ENCODE results near the gene CTDP1. TPM values are rescaled to one million over a fixed set of nuclear protein-coding genes. Genes with fewer than 3 reads are reported as not detected.
"Not testable (repeated sequence)": the region's sequence is repeated elsewhere in the genome, so short reads cannot be mapped to it uniquely, and the experiment has no call there.

CTDP1 gene
- total RNA-seq, 1 donor from 2014 or later, result 19.9 TPM

DNA sequence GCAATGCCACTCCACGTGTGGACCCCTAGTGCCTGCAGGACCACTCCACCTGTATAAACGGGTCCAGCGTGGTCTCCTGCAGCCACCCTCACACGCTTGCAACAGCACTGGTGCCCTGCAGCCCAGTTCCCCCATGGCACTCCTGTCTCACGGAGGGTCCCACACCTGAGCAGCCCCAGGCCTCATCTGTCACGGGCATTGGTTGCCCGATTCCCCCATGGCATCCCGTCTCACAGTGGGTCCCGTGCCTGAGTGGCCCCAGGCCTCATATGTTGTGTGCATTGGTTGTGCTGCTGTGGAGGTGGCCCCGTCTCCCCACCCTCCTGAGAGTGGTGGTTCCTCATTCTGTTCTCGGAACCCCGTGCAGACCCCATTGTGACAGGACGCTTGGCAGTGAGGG, 43.4 kb downstream of the CTDP1 start:
- DNase-seq (ENCODE audit: low read depth in 2 of 2), result no peak

DNA sequence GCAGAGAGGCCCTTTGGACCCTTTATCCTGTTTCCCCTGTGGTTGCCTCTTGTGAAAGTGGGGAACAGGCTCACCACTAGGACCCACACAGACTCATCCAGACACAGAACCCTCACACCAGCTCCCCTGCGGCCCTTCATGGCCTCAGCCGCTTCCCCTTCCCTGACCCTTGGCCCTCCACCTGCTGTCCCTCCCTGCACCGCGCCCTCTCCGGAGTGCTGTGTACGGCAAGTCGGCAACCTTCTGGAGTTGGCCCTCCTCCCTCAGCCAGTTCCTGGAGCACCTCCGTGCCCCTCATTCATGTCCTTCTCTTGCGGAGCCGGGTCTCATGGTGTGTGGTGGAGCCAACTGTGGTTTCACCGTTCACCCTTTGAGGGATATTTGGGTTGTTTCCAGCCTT, 44.0 kb downstream of the CTDP1 start:
- DNase-seq (ENCODE audit: low read depth in 2 of 2), result no peak

DNA sequence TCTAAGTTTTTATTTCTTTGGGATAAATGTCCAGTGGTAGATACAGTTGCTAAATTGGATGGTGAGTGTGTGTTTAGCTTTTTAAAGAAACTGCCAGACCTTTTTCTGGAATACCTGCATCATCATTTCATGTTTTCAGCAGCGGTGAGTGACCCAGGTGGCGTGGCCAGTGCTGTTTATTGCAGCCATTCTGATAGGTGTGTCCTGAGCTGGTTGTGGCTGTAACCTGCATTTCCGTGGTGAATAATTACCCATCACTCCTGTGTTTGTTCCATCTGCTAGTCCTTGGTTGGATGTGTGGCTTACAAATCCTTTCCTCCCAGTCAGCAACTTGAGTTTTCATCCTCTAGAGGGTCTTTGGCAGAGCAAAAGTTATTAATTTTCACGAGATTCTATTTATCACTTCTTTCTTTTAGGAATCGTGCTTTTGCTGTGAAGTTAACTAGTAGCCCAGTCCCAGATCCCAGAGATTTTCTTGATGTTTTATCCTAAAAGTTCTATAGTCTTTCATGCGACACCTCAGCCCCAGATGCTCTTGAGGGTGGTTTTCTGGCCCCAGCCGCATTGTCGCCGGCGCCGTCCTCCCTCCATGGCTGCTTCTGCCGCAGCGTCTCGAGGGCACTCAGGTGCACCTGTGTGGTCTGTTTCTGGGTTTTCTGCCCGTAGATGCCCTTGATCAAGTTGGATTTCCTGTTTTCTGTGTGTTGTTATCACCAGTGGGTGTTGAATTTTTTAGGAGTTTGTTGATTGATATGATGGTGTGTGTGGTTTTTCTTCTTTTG, 44.9 kb downstream of the CTDP1 start:
- DNase-seq (ENCODE audit: low read depth in 2 of 2), result no peak

- DNase-seq (ENCODE audit: low read depth in 2 of 2), result no peak
Observed at GRCh38 chr18:79725486-79725885, 45.9 kb downstream of the CTDP1 start.

DNA sequence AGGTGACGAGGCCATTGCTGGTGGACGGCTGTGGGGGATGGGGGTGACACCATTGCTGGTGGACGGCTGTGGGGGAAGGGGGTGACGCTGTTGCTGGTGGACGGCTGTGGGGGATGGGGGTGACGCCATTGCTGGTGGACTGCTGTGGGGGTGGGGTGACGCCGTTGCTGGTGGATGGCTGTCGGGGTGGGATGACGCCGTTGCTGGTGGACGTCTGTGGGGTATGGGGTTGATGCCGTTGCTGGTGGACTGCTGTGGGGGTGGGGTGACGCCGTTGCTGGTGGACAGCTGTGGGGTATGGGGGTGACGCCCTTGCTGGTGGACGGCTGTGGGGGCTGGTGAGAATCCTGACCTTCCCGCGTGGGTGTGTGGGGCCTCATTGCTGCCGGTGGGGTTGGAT, 47.1 kb downstream of the CTDP1 start:
- DNase-seq (ENCODE audit: low read depth in 2 of 2), result no peak

DNA sequence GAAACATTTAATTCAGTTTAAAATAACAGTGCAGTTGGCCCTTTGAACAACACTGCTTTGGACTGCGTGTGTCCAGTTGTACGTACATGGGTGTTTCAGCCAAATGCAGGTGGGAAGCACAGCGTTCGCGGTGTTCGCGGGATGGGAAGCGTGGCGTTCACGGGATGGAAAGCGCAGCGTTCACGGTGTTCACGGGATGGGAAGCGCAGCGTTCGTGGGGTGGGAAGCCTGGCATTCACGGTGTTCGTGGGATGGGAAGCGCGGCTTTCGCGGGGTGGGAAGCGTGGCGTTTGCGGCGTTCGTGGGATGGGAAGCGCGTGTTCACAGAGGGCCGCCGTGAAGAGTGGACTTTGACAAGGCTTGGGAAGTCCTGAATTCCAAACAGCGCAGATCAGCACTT, 47.6 kb downstream of the CTDP1 start:
- DNase-seq (ENCODE audit: low read depth in 2 of 2), result no peak

DNA sequence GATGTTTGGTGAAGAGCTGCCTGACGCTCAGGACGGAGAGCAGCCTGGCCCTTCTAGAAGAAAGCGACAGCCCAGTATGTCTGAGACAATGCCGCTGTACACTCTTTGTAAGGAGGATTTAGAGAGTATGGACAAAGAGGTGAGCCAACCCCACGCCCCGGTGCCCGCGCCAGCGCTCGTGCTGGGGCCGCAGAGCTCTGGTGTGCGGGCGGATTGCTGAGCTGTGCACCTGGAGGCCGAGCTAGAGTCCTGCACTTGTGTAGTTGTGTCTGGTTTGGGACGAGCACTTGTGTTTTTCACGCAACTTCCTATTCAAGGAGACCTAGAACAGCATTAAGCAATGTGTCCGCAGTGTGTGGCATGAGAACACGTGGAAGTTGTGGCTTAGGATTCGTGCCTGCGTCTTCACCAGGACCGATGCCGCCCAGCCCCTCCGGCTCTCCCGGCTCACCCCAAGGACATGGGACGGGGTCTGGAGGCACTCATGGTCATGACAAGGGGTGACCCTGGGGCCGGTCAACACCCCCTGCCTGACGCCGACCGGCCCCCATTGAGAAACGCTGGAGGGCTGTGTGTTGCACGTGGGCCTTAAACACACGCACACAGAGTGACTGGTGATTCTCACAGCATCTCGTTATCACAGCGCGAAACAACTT, 49.5 kb downstream of the CTDP1 start:
- no peak for DNase-seq (ENCODE audit: low read depth in 2 of 2)

DNA sequence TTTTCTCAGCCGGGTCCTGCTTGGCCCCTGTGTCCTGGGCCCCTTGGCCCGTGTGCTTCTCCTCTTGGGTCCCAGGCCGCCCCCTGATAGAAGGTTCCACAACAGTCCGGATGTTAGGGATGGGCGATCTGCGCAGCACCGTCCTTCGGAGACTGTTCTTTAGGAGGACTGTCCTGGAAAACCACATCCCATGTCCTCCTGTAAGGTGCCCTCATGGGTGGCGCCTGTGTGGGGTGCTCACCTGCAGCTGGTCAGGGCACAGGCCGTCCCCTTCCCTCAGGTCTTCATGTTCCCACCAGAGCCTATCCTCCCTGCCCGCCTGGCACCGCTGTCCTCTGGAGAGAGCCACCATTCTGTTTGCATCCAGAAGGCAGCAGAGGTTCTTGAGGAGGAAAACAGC, 50.0 kb downstream of the CTDP1 start:
- no peak for DNase-seq (ENCODE audit: low read depth in 2 of 2)

- DNase-seq (ENCODE audit: low read depth in 2 of 2), result no peak
Observed at GRCh38 chr18:79730804-79731203, 51.2 kb downstream of the CTDP1 start.

DNA sequence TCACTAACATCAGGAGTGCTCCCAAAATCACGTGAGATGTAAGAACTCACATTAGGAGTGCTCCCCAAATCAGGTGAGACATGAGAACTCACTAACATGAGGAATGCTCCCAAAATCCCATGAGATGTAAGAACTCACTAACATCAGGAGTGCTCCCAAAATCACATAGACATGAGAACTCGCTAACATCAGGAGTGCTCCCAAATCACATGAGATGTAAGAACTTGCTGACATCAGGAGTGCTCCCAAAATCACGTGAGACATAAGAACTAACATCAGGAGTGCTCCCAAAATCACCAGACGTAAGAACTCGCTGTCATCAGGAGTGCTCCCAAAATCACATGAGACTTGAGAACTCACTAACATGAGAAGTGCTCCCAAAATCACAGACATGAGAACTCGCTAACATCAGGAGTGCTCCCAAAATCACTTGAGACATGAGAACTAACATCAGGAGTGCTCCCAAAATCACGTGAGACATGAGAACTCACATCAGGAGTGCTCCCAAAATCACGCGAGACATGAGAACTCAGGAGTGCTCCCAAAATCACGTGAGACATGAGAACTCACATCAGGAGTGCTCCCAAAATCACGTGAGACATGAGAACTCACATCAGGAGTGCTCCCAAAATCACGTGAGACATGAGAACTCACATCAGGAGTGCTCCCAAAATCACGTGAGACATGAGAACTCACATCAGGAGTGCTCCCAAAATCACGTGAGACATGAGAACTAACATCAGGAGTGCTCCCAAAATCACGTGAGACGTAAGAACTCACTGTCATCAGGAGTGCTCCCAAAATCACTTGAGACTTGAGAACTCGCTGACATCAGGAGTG, 52.5 kb downstream of the CTDP1 start:
- not testable (repeated sequence) for DNase-seq (ENCODE audit: low read depth in 2 of 2)

DNA sequence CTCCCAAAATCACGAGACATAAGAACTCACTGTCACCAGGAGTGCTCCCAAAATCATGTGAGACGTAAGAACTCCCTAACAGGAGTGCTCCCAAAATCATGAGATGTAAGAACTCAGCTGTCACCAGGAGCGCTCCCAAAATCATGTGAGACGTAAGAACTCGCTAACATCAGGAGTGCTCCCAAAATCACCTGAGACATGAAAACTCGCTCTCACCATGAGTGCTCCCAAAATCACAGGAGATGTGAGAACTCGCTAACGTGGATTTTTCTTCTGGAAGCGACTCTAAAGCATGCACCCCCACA, 53.1 kb downstream of the CTDP1 start:
- DNase-seq (ENCODE audit: low read depth in 2 of 2), result no peak

DNA sequence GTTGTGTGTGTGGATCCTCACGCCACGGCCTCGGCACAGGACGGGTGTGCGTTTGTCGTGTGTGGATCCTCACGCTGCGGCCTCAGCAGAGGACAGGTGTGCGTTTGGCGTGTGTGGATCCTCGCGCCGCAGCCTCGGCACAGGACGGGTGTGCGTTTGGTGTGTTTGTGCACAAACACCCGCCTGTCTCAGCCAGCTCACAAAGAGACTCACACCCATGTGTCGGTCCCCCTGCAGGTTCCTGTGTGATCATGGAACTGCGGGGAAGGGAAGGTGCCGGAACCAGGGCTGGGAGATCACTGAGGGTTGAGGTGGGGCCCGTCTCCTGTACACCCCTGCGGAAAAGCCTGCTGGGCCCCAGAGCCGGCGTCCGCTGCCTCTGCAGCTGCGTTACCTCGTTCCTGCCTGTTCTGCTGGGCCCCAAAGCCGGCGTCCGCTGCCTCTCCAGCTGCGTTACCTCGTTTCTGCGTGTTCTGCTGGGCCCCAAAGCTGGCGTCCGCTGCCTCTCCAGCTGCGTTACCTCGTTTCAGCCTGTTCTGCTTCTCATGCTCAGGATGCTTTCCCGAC, 53.6 kb downstream of the CTDP1 start:
- DNase-seq (ENCODE audit: low read depth in 2 of 2), result no peak

- no peak for DNase-seq (ENCODE audit: low read depth in 2 of 2)
Observed at GRCh38 chr18:79733986-79734770, 54.6 kb downstream of the CTDP1 start.

GRCh38 chr18:79735071-79735980, 55.7 kb downstream of the CTDP1 start:
- DNase-seq (ENCODE audit: low read depth in 2 of 2), result no peak

- DNase-seq (ENCODE audit: low read depth in 2 of 2), result no peak
Observed at GRCh38 chr18:79736230-79736629, 56.6 kb downstream of the CTDP1 start.

DNA sequence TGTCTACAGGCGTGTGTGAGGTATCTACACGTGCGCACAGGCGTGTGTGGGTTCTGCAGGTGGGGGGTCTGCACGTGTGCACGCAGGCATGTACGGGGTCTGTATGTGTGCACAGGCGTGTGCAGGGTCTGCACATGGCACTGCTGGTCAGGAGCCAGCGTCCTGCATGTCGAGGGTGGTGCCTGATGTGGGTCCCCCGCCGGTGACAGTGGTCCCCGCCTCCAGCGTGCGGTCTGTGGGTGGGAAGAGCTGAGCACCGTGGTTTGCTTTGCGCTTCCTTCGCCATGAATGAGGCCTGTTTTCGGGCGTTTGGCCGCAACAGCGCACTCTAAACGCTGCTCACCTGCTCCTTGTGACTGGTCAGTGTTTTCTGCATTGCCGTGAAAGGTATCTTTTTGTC, 57.2 kb downstream of the CTDP1 start:
- DNase-seq (ENCODE audit: low read depth in 2 of 2), result no peak

DNA sequence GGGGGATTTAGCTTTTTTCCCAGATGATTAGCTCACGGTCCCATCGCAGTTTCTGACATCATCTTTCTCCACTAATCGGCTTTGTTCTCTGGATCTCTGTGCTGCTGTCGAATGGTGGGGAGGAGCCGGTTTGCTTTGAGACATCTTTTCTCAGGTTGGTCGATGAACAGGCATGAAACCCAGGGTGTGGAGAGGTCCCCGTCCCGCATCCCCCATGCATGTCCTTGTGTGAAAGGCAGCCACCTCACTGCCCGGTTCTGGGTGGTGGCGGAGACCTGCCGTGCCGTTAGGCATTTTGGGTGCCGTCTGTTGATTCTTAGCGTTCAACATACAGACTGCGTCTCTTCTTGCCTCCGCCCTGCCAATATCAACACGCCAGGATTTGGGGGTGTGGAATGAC, 57.8 kb downstream of the CTDP1 start:
- no peak for DNase-seq (ENCODE audit: low read depth in 2 of 2)

GRCh38 chr18:79738041-79738461, 58.4 kb downstream of the CTDP1 start:
- DNase-seq (ENCODE audit: low read depth in 2 of 2), result no peak

- DNase-seq (ENCODE audit: low read depth in 2 of 2), result no peak
Observed at GRCh38 chr18:79738581-79739439, 59.2 kb downstream of the CTDP1 start.

GRCh38 chr18:79739440-79739778, 59.8 kb downstream of the CTDP1 start:
- no peak for DNase-seq (ENCODE audit: low read depth in 2 of 2)

All from dermis microvascular lymphatic vessel endothelial cell (primary cell).